Effector CD8-positive, alpha-beta T cell (primary cell): ENCODE data around the gene ATP8B1.

Experiments
- DNase-seq: peaks from one replicate; lab custom pipeline; 2025; lab: John Stamatoyannopoulos, UW

ATP8B1 gene

DNA sequence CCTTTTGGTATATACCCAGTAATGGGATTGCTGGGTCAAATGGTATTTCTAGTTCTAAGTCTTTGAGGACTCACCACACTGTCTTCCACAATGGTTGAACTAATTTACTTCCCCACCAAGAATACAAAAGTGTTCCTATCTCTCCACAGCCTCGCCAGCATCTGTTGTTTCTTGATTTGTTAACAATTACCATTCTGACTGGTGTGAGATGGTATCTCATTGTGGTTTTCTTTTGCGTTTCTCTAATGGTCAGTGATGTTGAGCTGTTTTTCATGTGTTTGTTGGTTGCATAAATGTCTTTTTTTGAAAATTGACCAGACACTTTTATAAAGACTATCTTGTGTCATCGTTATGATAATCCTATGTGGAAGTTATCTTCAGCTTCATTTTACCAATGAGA, 16.0 kb upstream of the ATP8B1 start:
- no peak for DNase-seq

DNA sequence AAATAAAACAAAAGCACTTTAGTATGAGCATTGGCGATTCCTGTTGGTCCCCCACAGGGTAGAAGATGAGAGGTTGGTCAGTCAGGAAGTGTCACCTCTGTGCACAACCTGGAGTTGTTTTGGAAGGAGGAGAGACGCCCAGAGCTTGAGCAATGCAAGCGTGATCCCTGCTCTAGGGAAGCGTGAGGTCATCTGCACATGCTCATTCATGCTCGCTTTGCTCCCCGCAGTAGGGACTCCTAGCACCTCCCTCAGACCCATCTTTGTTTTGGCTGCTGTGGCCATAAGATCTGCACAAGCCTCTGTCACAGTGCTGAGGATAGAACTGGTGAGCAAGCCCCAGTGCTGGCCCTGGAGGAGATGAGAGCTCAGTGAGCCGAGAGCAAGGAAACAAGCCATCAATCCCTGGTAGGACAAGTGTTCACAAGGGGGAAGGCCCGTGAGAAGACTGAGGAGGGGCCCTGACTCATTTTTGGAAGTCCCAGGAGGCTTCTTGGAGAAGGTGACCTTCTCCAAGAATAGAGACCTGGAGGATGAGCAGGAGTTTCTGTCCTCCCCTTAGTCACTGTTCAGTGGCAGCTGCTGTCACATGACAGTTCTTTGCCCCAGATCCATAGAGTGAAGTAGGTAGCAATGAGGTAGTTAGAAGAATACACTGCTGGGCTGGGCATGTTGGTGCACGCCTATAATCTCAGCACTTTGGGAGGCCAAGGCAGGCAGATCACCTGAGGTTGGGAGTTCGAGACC, 13.3 kb upstream of the ATP8B1 start:
- no peak for DNase-seq

DNA sequence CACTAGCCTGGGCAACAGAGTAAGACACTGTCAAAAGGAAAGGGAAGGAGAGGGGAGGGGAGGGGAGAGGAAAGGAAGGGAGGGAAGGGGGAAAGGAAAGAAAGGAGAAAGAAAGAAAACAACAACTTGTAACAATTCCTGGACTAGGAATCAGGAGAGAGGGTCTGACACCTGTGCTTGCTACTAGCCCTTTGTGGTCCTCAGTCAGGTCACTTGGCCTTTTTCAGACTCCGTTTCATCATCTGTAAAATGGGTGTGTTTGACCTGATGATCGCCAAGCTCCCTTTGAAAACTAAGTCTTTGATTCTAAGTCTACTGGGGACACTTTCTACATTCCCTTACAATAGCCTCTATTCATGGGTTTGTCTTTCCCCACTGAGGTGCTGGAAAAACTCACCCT, 11.4 kb upstream of the ATP8B1 start:
- no peak for DNase-seq

DNA sequence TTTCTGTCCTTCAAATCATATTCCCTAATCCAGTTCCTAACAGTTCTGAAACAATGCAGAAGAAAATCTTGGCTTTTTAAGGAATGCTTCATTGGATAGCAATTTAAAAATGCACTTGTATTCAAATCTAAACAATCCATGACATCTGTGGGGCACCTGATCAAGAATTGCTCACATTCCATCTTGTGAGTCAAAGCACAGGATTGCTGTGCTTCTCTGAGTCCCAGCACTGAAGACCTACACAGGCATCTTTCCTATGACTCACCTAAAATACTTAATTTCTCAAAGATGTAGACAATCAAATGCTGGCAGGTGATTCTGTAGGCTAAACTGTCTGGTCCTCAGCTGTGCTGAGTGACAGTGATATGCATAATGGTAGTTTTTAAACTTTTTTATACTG, 10.1 kb upstream of the ATP8B1 start:
- DNase-seq: no peak

DNA sequence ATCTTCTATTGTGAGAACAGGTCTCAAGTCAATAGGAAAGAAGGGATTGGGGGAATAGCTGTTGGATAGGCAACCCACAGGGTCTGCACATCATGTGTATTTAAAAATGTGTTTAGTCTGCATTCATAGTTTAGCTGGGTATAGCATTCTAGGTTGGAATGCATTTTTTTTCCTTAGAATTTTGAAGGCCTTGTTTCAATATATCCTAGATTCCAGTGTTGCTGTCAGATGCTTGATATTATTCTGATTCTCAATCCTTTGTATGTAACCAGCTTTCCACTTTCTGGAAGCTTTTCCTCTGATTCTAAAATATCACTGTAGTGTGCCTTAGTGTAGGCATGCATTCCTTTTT, 9.0 kb upstream of the ATP8B1 start:
- DNase-seq: no peak

DNA sequence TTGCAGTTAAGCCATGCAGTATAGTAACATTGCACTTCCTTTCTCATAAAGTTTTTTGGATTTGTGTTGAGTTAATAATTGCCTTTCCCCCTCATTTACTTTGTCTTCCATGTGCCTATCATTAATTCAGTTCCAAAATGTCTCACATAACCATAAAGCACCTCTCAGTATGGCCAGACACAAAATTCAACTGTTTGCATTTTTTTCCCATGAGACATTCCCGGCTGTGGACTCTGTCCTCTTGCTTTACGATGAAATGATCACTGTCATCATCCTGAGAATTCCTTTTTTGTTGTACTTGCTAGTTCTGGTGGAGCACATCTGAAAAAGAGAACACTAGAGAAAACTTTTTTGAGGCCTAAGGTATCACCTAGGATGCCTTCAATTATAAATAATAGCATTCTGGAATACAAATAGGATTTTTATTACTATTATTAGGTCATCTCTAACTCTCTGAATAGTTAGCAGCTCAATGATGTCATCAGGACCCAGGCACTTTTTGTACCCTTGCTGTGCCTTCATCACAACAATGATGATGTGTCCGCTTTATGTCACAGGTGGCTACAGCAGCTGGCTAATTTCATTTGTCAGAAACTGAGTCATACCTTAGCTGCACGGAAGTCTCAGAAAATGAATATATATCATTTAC, 8.5 kb upstream of the ATP8B1 start:
- DNase-seq: no peak

DNA sequence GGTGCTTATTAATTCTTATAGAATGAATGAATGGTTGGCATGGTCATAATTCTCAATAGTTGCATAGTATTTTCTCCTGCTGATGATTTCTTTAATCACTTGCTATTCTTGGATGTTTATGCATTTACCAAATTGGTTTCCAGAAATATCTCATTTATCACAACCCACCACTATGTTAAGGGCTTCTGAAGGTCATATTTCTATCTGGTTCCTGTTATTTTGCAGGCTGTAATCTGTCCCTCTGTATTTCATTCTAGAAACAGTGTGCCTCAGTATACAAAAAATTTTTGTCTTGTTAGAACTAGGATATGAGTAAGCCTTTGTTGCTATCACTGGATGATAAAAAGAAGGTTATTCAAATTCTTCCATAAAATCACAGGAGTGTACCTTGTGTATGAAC, 6.1 kb upstream of the ATP8B1 start:
- no peak for DNase-seq

DNA sequence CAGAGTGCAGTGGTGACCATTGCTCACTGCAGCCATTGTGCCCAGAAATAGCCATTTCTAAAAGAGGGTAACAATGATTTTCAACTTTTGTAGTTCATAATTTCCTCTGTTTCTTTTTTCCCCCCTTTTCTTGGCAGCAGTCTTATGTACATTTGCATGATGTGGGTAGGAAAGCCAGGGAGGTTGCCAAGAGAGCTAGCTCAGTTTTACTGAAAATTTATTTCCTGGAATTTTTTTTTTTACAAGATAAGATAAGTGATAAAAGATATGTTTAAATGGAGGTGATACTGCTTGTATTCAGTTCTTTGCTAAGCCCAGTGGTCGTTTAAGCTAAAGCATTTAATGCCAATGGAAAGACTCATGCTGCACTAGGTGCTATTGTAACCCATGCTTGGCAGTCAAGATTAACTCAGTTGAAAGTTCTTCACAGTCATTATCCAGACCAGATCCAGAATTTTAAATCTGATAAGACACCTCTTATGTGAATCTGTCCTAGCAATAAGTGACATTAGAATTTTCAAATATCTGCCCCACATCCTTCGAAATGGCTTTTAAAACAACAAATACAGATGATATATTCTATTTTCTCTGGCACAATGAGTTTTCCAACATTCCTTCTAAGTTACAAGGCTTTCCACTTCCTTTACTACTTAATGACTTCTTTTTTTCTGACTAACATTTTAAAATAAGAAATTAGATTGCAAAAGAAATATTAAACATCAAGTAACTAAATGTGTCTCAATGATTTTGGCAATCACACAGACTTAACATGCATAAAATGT, 4.4 kb upstream of the ATP8B1 start:
- no peak for DNase-seq

DNA sequence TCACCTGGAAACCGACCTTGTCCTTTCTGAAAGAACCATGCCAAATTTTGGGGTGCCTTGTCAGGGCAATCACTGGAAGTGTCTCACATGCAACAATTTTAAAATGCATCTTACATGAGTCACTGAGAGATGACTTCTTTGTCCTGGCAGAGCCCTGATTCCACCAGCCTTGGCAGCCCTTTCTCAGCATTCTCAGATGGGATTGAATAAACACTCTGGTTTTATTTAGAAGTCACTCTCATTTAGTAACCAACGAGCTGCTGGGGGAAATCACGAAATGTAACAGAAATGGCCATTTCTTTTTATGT, 3.8 kb upstream of the ATP8B1 start:
- DNase-seq: no peak

DNA sequence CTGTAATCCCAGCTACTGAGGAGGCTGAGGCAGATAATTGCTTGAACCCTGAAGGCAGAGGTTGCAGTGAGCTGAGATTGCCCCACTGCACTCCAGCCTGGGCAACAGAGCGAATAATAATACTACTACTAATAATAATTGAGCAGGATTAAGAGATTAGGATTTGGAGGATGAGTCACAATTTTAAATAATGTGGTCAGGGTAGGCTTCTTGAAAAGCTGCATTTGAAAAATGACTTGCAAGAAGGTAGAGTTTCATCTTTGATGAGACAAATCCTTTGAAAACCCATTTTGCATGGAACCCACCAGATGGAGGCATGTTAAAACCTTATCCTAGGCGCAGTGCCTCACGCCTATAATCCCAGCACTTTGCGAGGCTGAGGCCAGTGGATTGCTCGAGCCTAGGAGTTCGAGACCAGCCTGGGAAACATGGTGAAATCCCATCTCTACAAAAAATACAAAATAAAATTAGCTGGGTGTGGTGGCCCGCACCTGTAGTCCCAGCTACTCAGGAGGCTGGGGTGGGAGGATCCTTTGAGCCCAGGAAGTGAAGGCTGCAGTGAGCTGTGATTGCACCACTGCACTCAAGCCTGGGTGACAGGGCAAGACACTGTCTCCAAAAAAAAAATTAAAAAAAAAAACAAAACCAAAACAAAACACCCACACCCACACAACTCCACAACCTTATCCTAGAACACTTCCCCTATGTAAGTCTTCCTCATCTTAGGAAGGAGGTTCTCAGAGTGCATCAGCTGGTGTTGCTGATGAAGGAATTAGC, 3.3 kb upstream of the ATP8B1 start:
- DNase-seq: no peak

DNA sequence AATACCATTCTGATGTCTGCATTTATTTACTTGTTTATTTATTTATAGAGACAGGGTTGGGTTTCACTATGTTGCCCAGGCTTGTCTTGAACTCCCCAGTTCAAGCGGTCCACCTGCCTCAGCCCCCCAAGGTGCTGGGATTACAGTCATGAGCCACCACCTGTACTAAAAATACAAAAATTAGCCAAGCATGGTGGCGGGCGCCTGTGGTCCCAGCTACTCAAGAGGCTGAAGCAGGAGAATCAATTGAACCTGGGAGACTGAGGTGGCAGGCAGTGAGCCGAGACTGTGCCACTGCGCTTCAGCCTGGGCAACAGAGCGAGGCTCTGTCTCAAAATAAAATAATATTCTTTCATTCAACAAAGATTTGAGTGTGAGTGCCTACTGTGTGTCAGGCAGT, 2.0 kb upstream of the ATP8B1 start:
- no peak for DNase-seq

DNA sequence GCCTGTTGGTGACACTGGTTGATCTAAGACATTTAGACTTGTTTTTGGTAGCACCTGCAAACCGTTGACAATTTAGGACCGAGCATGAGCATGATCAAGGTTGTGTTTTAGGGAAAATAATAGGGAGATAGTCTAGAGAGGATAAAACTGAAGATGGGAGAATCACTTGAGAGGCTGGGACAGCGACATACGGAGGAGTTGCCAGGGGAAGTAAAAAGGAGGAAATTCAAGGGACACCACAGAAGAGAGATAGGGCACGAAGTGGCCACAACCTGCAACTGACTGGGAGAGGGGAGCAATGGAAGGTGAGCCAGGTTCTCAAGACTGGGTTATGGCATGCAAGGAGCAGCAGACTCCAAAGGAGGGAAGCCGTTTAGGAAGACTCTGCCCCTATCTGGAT, 1.4 kb upstream of the ATP8B1 start:
- no peak for DNase-seq

DNA sequence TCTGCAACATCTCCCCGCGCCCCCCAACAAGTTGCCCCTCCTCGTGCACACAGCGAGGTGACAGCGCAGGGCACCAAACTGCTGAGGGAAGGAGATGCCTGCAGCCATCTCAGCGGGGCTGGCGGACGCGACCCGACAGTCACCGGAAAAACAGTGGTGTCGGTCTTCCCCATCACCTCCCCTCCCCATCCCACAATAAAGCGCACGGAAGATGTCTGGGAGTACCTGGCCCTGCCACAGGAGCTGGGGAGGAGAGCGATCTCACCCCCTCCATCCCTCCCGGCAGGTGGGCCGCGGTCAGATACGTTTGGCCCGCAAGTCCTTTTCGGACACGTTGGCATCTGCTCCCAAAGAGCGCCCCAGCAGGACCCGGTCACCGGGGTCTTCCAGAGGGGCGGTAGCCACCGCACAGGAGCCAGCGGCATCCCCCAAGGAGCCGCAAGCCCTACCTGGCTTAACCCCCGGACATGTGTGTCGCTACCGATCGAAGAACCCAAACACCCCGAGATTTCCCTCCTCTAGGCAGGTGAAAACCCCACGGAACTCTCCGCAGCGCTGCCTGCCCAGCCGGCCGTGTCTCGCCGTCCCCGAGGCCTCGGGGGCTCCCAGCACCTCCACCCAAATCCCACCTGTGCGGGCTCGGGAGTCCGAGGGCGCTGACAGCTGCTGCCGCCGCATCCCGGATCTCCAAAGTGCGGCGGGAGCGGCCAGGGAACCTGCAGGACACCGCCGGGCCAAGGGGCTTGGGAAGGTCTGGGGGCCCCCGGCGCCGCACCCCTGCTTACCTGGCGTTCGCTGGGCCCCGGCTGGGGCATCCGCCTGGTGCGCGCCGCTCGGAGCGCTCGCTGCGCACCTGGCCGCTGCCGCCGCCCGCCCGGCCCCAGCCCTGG, 657 bp downstream of the ATP8B1 start:
- DNase-seq: no peak

DNA sequence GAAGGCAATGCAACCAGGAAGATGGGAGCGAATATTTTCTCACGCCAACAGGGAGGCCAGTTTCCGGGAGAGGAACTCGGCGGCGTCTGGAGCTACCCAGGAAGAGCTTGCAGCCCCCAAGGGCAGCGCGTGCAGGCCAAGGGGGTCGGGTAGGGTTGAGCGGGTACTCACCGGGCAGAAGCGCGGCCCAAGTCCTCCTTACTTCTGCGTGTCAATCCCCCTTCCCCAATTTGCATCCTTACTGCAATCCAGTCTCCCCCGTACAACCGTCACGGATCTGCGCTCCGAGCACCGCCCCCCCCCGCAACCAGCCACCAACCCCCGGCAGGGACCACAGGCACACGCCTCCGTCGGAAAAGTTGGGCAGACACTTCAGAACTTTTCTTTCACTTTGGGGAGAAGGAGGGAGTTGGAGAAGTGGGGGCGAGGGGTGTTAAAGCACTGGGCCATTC, 1.3 kb downstream of the ATP8B1 start:
- no peak for DNase-seq

DNA sequence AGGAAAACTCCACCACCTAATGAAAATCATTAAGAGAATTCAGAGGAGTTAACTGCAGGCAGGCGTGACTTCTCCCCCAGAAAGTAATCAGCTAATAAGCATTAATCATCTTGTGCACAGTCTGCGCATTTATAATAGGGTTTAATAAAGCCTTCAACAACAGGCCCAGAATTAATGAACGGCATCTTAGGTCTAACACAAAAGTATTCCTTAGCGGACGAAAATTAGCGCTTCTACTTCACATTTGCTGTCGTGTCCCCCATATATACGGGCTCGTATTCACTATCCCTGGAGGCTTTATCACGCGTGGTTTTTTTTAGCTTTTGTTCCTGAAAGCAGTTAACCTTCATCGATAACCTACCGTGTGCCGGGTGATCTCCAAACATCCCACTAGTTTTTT, 1.8 kb downstream of the ATP8B1 start:
- no peak for DNase-seq

DNA sequence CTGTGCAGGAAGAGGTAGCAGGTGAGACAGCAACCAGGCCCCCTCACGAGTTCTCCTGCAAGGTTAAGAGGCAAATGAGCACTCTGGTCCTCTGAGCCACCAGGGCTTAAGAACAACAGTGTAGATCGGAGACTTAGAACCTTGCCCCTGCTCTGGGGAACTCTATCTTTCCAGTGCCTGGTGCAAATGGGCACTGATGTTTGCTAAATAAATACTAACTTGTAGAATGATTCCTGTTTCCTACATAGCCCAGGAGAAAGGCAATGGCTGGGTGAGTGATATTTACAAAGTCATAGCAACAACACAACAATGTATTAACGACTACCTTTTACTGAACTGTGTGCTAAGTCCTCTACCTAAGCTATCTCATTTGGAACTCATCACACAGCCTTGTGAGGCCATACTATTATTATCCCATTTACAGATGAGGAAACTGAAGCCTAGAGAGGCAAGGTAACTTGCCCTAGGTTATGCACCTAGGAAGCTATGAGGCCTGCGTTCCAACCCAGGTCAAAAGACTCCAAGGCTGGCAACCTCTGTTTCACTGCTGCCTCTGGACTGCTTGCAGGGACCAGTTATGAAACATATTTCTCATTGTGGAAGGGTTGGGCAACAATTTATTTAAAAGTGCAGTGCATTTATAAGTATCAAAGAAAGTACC, 4.3 kb downstream of the ATP8B1 start:
- no peak for DNase-seq

DNA sequence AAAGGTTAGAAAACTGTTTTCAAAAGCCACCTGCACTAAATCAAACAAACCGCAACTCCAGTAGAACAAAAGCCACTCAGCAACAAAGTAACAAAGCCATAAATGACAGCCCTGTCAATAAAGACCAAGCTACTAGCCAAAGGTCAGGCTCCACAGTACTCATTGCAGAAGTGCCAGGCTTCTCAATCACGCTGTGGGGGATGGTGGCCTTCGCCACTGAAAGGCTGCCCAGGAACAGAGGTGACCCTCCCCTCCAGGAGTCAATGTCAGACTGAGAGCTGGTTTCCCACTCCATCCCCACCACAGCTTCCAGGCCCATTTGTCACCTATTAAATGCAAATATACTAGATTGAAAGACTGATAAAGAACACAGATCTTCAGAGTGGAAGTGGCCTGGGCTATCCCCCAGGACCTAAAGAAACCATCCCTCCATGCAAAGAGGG, 5.9 kb downstream of the ATP8B1 start:
- no peak for DNase-seq

DNA sequence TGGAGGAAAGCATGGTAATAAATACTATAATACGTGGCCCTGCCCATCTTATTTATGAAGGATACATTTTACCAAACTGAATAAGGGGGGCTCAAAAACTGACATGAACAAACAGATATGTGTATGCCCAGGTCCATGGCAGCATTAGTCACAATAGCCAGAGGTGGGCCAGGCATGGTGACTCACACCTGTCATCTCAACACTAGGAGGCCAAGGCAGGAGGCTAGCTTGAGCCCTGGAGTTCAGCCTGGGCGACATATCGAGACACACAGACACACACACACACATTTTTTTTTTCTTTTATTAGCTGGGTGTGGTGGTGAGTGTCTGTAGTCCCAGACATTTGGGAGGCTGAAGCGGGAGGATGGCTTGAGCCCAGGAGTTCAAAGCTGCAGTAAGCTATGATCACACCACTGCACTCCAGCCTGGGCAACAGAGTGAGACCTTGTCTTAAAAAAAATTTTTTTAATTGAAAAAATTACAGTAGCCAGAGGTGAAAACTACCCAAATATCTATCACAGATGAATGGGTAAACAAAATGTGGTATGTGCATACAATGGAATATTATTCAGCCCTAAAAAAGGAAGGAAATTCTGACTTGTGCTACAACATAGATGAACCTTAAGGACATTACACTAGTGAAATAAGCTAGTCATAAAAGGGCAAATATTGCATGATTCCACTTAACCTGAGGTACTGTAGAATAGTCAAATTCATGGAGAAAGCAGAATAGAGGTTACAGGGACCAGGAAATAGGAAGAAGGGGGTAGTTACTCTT, 8.0 kb downstream of the ATP8B1 start:
- no peak for DNase-seq

DNA sequence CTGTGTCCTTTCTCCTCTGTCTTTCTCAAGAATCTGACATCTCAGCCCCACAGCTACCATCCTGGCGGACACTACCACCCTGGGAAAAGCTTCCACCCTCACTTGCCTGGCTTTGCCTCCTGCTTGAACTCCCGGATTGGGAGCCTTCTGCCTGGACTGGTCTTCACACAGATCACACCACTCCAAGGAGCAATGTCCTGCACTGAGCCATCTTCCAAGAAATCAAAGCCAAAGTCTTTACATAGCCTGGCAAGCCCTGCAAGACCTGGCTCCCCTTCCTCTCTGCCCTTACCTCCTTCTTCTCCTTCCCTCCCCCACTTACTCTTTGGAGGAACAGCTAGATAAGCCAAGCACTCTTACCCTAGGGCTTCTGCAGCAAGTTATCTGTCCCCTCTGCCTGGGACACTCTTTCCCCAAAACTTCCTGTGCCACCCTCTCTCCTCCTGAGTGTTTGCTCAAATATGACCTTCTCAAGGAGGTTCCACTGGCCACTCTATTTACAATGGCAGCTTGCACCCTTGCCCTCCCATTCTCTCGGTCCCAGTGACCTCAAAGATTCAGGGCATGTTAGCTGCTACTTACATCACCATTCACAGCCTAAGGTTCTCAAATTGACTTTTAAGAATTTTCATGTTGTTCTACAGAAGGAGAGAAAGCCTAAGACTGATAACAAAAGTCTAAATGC, 9.7 kb downstream of the ATP8B1 start:
- no peak for DNase-seq
